Hepatocyte (in vitro differentiated cells): ENCODE data around the gene ZBTB21. TPM values are rescaled to one million over a fixed set of nuclear protein-coding genes. Genes with fewer than 3 reads are reported as not detected.

ENCODE experiments used
- DNase-seq: peaks from one replicate; pipeline ENCODE4 v3.0.0-alpha.2; 2016; ENCODE audit warnings: low spot score
- H2AFZ ChIP-seq: fragments of 200-600 bp; sonication (generic); 2 replicates; pipeline ENCODE4 v1.6.0; 2016; ENCODE audit warnings: antibody characterized with exemption, mild to moderate bottlenecking
- H3K27ac ChIP-seq: fragments of 200-600 bp; sonication (generic); 2 replicates; pipeline ENCODE4 v1.5.1; 2016; ENCODE audit warnings: mild to moderate bottlenecking
- H3K27me3 ChIP-seq: fragments of 200-600 bp; sonication (generic); 2 replicates; pipeline ENCODE4 v1.6.1; 2016
- H3K36me3 ChIP-seq: fragments of 200-600 bp; sonication (generic); replicated peaks from 2 replicates; pipeline ENCODE4 v1.5.1; 2016; ENCODE audit warnings: low read depth; ENCODE audit not compliant: insufficient read depth
- H3K4me1 ChIP-seq: fragments of 200-600 bp; sonication (generic); 2 replicates; pipeline ENCODE4 v1.5.1; 2016; ENCODE audit warnings: mild to moderate bottlenecking, moderate library complexity; ENCODE audit not compliant: insufficient read depth
- H3K4me2 ChIP-seq: fragments of 200-600 bp; sonication (generic); 2 replicates; pipeline ENCODE4 v1.6.0; 2016
- H3K4me3 ChIP-seq: fragments of 200-600 bp; sonication (generic); 2 replicates; pipeline ENCODE4 v1.5.1; 2016; ENCODE audit warnings: mild to moderate bottlenecking
- H3K79me2 ChIP-seq: fragments of 200-600 bp; sonication (generic); 2 replicates; pipeline ENCODE4 v1.6.0; 2017; ENCODE audit warnings: mild to moderate bottlenecking
- H3K9me2 ChIP-seq: fragments of 200-600 bp; sonication (generic); replicated peaks from 2 replicates; pipeline ENCODE4 v1.6.0; 2017; ENCODE audit warnings: mild to moderate bottlenecking; ENCODE audit not compliant: insufficient read depth
- H3K9me3 ChIP-seq: fragments of 200-600 bp; sonication (generic); 2 replicates; pipeline ENCODE4 v1.5.1; 2016; ENCODE audit warnings: low read depth, mild to moderate bottlenecking
- H4K20me1 ChIP-seq: fragments of 200-600 bp; sonication (generic); 2 replicates; pipeline ENCODE4 v1.6.0; 2016; ENCODE audit warnings: mild to moderate bottlenecking; ENCODE audit not compliant: insufficient read depth, poor library complexity, severe bottlenecking
- CTCF ChIP-seq: fragments of 200-600 bp; sonication (generic); IDR thresholded peaks from 2 replicates; pipeline ENCODE4 v1.5.1; 2016; ENCODE audit warnings: antibody characterized with exemption, mild to moderate bottlenecking; ENCODE audit not compliant: poor library complexity
- EZH2 ChIP-seq: fragments of 200-600 bp; sonication (generic); IDR thresholded peaks from 2 replicates; pipeline ENCODE4 v1.6.1; 2016; ENCODE audit warnings: antibody characterized with exemption, mild to moderate bottlenecking, borderline replicate concordance
- EZH2phosphoT487 ChIP-seq: fragments of 200-600 bp; sonication (generic); IDR thresholded peaks from one replicate; pipeline ENCODE4 v1.6.1; 2018; ENCODE audit warnings: antibody characterized with exemption, mild to moderate bottlenecking, low read depth, moderate library complexity; ENCODE audit not compliant: unreplicated experiment, severe bottlenecking
- WGBS: methylation state at CpG from one replicate; pipeline ENCODE4 v1.1.6; 2016; ENCODE audit warnings: low lambda C conversion rate; ENCODE audit errors: missing lambda C conversion rate; 5-methylcytosine and 5-hydroxymethylcytosine counted together
- polyA plus RNA-seq: library from polyadenylated mRNA; unstranded; fragments of >200 nt; fragmentation: Nextera tagmentation; extraction: Ambion mirVana; gene quantifications from 2 replicates; pipeline ENCODE4 v1.2.1, GENCODE V29; 2016
- total RNA-seq: library from RNA; depleted of rRNA; stranded (reverse); fragments of >200 nt; gene quantifications from 2 replicates; pipeline ENCODE4 v1.2.3, GENCODE V29; 2014

ZBTB21 gene
- total and polyA plus RNA-seq, 2 experiments from 2014 or later = 6.0 to 21.5 TPM

GRCh38 chr21:41940431-41940830 lies 69.7 kb downstream of the ZBTB21 start:
- H4K20me1 ChIP-seq = no peaks in the 10 kb centered on the region
- no peaks in the 10 kb centered on the region for H3K9me3 ChIP-seq
- no peak for TF ChIP-seq EZH2
- TF ChIP-seq CTCF = no peak
- no peak for TF ChIP-seq EZH2phosphoT487
- H3K27me3 ChIP-seq = no peaks in the 10 kb centered on the region
- peaks cover 7% of the 10 kb centered on the region for H3K79me2 ChIP-seq
- H3K4me3 ChIP-seq = no peak overlapping the region
- H3K9me2 ChIP-seq = no peaks in the 10 kb centered on the region
- 91% methylated on average over 3 of the region's 3 CpGs for WGBS
- no peak overlapping the region for H3K27ac ChIP-seq
- H3K4me1 ChIP-seq = no peaks in the 10 kb centered on the region
- no peak overlapping the region for H2AFZ ChIP-seq
- H3K36me3 ChIP-seq = no peaks in the 10 kb centered on the region
- H3K4me2 ChIP-seq = no peak overlapping the region
- DNase-seq = no peak

- H4K20me1 ChIP-seq = no peaks in the 10 kb centered on the region
- H3K4me1 ChIP-seq = no peaks in the 10 kb centered on the region
- no peaks in the 10 kb centered on the region for H3K36me3 ChIP-seq
- H3K9me2 ChIP-seq = no peaks in the 10 kb centered on the region
- 90% methylated on average over 8 of the region's 8 CpGs for WGBS
- no peaks in the 10 kb centered on the region for H3K79me2 ChIP-seq
- no peaks in the 10 kb centered on the region for H3K27me3 ChIP-seq
- no peak for DNase-seq
- H2AFZ ChIP-seq = no peak overlapping the region
- H3K9me3 ChIP-seq = no peaks in the 10 kb centered on the region
- no peak for TF ChIP-seq EZH2phosphoT487
- no peak for TF ChIP-seq EZH2
- no peak for TF ChIP-seq CTCF
- H3K4me2 ChIP-seq = no peak overlapping the region
- H3K27ac ChIP-seq = no peak overlapping the region
- no peak overlapping the region for H3K4me3 ChIP-seq
Observed at GRCh38 chr21:41939391-41939790, 70.8 kb downstream of the ZBTB21 start.

Other genes starting within 250 kb of the ZBTB21 start
- gene RIPK4, start 243.3 kb downstream of the ZBTB21 start, total RNA-seq = 19.7 and 32.8 TPM in 2 replicates
- 28.1 and 31.0 TPM in 2 replicates for gene RIPK4, start 243.3 kb downstream of the ZBTB21 start, polyA plus RNA-seq
- 3.1 and 4.7 TPM in 2 replicates for gene PRDM15, start 131.0 kb downstream of the ZBTB21 start, total RNA-seq
- gene PRDM15, start 131.0 kb downstream of the ZBTB21 start, polyA plus RNA-seq = 2.5 and 3.0 TPM in 2 replicates
- 8.6 and 13.9 TPM in 2 replicates for gene C2CD2, start 56.3 kb downstream of the ZBTB21 start, total RNA-seq
- gene C2CD2, start 56.3 kb downstream of the ZBTB21 start, polyA plus RNA-seq = 6.4 and 7.3 TPM in 2 replicates
- 0.16 and 0.47 TPM in 2 replicates for gene UMODL1, start 61.0 kb upstream of the ZBTB21 start, total RNA-seq
- gene UMODL1, start 61.0 kb upstream of the ZBTB21 start, polyA plus RNA-seq = 0.15 TPM in 1 of 2 replicates, not detected in the other
- gene ABCG1, start 208.8 kb upstream of the ZBTB21 start, total RNA-seq = 7.2 and 10.7 TPM in 2 replicates
- gene ABCG1, start 208.8 kb upstream of the ZBTB21 start, polyA plus RNA-seq = 8.4 and 14.0 TPM in 2 replicates